Uterus (tissue), 2 donors: ENCODE measurements around the gene PLSCR1.

ENCODE experiments used
- POLR2A ChIP-seq, 2 donors: fragments of 450-650 bp; IDR thresholded peaks; one replicate each; pipeline ENCODE4 v1.6.1; 2016; ENCODE audit warnings: antibody characterized with exemption in 2 of 2, mild to moderate bottlenecking in 1 of 2, moderate library complexity in 1 of 2
- TF ChIP-seq, protein P1 (sequence below), 4 experiments: fragments of 200-600 bp in 2 of 4; fragments of 450-650 bp in 2 of 4; sonication (generic) in 2 of 4; IDR thresholded peaks; one replicate each; pipeline ENCODE4 v1.5.1; 2016 to 2019; ENCODE audit warnings: antibody characterized with exemption in 4 of 4, mild to moderate bottlenecking in 2 of 4, moderate library complexity in 1 of 4

DNA sequence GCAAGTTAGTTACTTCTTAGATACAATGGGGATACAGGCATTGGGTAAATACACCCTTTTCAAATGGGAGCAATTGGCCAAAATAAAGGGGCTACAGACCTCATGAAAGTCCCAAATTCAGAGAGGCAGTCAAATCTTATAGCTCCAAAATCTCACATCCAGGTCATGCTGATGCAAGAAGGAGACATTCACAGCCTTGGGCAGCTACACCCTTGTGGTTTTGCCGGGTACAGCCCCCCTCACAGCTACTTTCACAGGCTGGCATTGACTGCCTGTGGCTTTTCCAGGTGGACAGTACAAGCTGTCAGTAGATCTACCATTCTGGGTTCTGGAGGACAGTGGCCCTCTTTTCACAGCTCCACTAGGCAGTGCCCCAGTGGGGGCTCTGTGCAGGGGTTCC lies 17.5 kb upstream of the PLSCR1 start:
- TF ChIP-seq, protein P1, sequence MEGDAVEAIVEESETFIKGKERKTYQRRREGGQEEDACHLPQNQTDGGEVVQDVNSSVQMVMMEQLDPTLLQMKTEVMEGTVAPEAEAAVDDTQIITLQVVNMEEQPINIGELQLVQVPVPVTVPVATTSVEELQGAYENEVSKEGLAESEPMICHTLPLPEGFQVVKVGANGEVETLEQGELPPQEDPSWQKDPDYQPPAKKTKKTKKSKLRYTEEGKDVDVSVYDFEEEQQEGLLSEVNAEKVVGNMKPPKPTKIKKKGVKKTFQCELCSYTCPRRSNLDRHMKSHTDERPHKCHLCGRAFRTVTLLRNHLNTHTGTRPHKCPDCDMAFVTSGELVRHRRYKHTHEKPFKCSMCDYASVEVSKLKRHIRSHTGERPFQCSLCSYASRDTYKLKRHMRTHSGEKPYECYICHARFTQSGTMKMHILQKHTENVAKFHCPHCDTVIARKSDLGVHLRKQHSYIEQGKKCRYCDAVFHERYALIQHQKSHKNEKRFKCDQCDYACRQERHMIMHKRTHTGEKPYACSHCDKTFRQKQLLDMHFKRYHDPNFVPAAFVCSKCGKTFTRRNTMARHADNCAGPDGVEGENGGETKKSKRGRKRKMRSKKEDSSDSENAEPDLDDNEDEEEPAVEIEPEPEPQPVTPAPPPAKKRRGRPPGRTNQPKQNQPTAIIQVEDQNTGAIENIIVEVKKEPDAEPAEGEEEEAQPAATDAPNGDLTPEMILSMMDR (IDR thresholded peaks at IDR 0.05): no peak
- no peak for TF ChIP-seq POLR2A (IDR thresholded peaks at IDR 0.05)
